Nephron (organoid): ENCODE results near the gene DCST2.

Source experiments
- H3K27ac Mint-ChIP-seq, 3 experiments: 2 replicates each; pipeline ENCODE4 v1.8.0; 2020; ENCODE audit warnings: mixed read lengths in 3 of 3, mild to moderate bottlenecking in 2 of 3, moderate library complexity in 1 of 3
- H3K27me3 Mint-ChIP-seq: 2 replicates; pipeline ENCODE4 v1.8.0; 2021; ENCODE audit warnings: low read depth, mild to moderate bottlenecking, moderate library complexity, mixed read lengths
- H3K36me3 Mint-ChIP-seq: 2 replicates; pipeline ENCODE4 v1.8.0; 2020; ENCODE audit warnings: low read depth, mixed read lengths
- H3K4me1 Mint-ChIP-seq: 2 replicates; pipeline ENCODE4 v1.8.0; 2020; ENCODE audit warnings: mixed read lengths
- H3K4me3 Mint-ChIP-seq, 3 experiments: 2 replicates each; pipeline ENCODE4 v1.8.0; 2020; ENCODE audit warnings: mild to moderate bottlenecking in 3 of 3, mixed read lengths in 3 of 3, moderate library complexity in 2 of 3
- H3K9me3 Mint-ChIP-seq: 2 replicates; pipeline ENCODE4 v1.8.0; 2020; ENCODE audit warnings: mixed read lengths
- TF ChIP-seq, protein P1 (sequence below), 3 experiments: fragments of 200-600 bp; sonication (generic); IDR thresholded peaks; one replicate each; pipeline ENCODE4 v1.5.0; 2021; ENCODE audit warnings: antibody characterized with exemption in 3 of 3; ENCODE audit not compliant: unreplicated experiment in 3 of 3

DCST2 gene

DNA sequence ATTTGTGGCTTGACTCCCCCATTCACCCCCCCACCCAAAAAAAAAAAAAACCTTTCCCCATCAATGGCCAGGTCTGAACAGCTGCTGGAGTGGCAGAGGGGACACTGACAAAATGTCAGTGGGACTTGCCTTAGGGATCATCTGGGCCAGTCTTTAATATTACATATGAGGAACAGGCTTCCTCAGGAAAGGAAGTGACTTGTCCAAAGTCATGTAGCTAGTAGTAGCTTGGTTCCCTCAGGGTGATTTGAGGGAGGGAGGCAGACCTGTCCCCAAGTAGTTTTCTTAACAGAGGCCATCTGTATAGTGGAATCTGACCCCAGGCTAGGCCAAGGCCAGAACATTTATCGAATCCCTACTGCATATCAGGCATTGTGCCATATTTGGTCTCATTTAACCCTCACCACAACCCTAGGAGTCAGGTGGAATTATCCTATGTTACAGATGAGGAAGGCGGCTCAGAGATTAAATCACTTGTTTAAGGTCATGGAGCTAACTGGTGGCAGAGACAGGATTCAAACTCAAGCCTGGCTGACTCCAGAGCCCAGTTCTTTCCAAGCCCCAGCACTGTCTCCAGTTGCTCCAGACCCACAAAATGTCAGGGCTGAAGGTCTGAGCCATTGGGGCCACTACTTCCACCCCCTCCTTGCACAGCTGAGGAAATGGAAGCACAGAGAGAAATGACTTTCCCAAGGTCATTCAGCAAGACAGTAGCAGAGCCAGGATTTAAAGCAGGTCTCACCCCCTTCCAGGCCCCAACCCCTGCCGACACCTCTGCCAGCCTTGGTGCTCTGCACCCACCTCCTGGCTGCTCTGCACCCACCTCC lies 20.6 kb downstream of the DCST2 start:
- no peaks in the 10 kb centered on the region for H3K9me3 Mint-ChIP-seq
- H3K4me1 Mint-ChIP-seq: peaks cover 10% of the 10 kb centered on the region
- H3K4me3 Mint-ChIP-seq: no peak overlapping the region
- H3K36me3 Mint-ChIP-seq: no peaks in the 10 kb centered on the region
- no peaks in the 10 kb centered on the region for H3K27me3 Mint-ChIP-seq
- TF ChIP-seq, protein P1, sequence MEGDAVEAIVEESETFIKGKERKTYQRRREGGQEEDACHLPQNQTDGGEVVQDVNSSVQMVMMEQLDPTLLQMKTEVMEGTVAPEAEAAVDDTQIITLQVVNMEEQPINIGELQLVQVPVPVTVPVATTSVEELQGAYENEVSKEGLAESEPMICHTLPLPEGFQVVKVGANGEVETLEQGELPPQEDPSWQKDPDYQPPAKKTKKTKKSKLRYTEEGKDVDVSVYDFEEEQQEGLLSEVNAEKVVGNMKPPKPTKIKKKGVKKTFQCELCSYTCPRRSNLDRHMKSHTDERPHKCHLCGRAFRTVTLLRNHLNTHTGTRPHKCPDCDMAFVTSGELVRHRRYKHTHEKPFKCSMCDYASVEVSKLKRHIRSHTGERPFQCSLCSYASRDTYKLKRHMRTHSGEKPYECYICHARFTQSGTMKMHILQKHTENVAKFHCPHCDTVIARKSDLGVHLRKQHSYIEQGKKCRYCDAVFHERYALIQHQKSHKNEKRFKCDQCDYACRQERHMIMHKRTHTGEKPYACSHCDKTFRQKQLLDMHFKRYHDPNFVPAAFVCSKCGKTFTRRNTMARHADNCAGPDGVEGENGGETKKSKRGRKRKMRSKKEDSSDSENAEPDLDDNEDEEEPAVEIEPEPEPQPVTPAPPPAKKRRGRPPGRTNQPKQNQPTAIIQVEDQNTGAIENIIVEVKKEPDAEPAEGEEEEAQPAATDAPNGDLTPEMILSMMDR (IDR thresholded peaks at IDR 0.05; ENCODE audit: unreplicated experiment in 3 of 3): no peak
- peak overlapping the region in 1 of 3 experiments; percentile 58 for H3K27ac Mint-ChIP-seq

GRCh38 chr1:155012026-155012546 lies 21.5 kb downstream of the DCST2 start:
- peaks cover 10% of the 10 kb centered on the region for H3K4me1 Mint-ChIP-seq
- H3K4me3 Mint-ChIP-seq: no peak overlapping the region
- H3K27ac Mint-ChIP-seq: no peak overlapping the region
- no peaks in the 10 kb centered on the region for H3K9me3 Mint-ChIP-seq
- H3K36me3 Mint-ChIP-seq: no peaks in the 10 kb centered on the region
- no peaks in the 10 kb centered on the region for H3K27me3 Mint-ChIP-seq
- TF ChIP-seq, protein P1 (IDR thresholded peaks at IDR 0.05; ENCODE audit: unreplicated experiment in 3 of 3): no peak

DNA sequence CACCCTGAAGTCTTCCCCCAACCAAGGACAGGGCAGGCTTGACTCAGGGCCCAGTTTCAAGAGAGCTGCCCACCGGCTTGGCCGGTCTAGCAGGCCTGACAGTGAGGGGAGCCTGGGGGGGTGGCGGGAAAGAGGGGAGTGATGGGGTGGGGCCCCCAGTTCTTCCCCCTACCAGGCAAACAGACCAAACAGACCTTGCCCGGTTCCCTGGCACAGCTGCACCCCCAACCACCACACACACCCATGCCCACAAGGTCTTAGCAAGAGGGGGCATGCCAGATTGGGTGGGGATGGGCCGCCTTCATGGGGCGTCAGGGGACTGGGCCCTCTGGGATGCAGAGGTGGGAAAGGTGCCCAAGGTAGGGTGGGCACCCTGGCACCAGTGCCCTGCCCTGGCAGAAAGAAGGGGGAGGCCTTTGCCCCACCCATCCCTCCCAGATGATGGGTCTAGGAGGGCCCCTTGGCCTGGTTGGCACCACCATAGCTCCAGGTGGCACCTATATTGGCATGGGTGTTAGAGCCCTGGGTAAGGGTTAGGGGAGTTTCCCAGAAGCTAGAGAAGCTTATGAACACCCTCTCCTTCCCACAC lies 22.1 kb downstream of the DCST2 start:
- Mint-ChIP-seq H3K27ac (no peak overlapping the region), H3K4me1 (peaks cover 16% of the 10 kb centered on the region), H3K27me3 (no peaks in the 10 kb centered on the region), H3K4me3 (no peak overlapping the region), H3K9me3 (no peaks in the 10 kb centered on the region), H3K36me3 (no peaks in the 10 kb centered on the region)
- TF ChIP-seq, protein P1 (IDR thresholded peaks at IDR 0.05; ENCODE audit: unreplicated experiment in 3 of 3): no peak

- TF ChIP-seq, protein P1 (IDR thresholded peaks at IDR 0.05; ENCODE audit: unreplicated experiment in 3 of 3): no peak
- peaks cover 17% of the 10 kb centered on the region for H3K4me1 Mint-ChIP-seq
- no peaks in the 10 kb centered on the region for H3K9me3 Mint-ChIP-seq
- H3K27ac Mint-ChIP-seq: no peak overlapping the region
- H3K4me3 Mint-ChIP-seq: no peak overlapping the region
- H3K27me3 Mint-ChIP-seq: no peaks in the 10 kb centered on the region
- no peaks in the 10 kb centered on the region for H3K36me3 Mint-ChIP-seq
Observed at GRCh38 chr1:155011004-155011416, 22.6 kb downstream of the DCST2 start.

DNA sequence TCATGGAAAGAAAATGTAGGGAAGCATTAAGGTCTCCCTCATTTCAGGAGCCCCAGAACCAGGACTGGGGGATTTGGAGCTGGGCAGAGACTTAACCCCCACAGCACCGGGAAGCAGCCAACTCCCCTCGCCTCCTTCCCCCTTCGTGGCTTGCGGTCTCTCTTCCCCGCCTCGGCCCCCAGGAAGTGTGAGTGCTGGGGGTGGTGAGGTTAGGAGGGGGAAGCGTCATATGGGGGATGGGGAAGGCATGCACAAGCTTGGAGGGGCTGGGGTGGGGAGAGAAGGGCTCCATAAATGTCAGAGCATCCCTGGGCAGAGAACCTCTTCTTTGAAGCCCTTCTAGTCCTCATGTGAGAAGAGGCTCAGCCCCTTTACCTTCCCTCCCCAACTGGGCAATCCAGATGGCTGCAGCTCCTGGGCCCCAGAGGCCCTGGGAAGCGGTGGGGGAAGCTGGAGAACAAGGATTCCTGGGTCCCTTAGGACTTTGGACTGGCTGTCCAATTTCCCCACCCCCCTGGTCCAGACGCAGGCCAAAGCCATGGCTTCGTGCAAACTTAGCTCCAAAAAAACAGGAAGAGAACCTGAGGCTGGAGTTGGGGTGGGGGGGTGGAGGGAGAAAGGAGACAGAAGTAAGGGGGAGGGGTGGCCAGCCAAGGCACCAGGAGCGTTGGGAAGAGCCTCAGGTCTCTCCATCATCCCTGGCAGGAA lies 23.2 kb downstream of the DCST2 start:
- Mint-ChIP-seq H3K36me3 (no peaks in the 10 kb centered on the region), H3K27ac (no peak overlapping the region), H3K27me3 (no peaks in the 10 kb centered on the region), H3K9me3 (no peaks in the 10 kb centered on the region), H3K4me1 (peaks cover 17% of the 10 kb centered on the region), H3K4me3 (no peak overlapping the region)
- TF ChIP-seq, protein P1 (IDR thresholded peaks at IDR 0.05; ENCODE audit: unreplicated experiment in 3 of 3): no peak
